OCI-LY7 (cell line): ENCODE results near the gene AGBL4. TPM values are rescaled to one million over a fixed set of nuclear protein-coding genes. Genes with fewer than 3 reads are reported as not detected.

Source experiments
- BruUV-seq: library from RNA; stranded (reverse); fragments of 400-500 nt; replicated peaks from 2 replicates; lab custom pipeline; 2021; lab: Mats Ljungman, UMichigan
- CTCF ChIA-PET: fragments of 300-600 bp; sonication (Branson Sonifier 250); formaldehyde crosslinking; loops from one replicate; lab custom pipeline; 2022; ENCODE audit warnings: antibody characterized with exemption; ENCODE audit not compliant: unreplicated experiment; lab: Charles Lee
- POLR2A ChIA-PET: fragments of 300-600 bp; sonication (Branson Sonifier 250); formaldehyde crosslinking; loops from one replicate; lab custom pipeline; 2022; ENCODE audit warnings: antibody characterized with exemption; lab: Charles Lee
- DNase-seq: peaks from one replicate; pipeline ENCODE4 v3.0.0-alpha.2; 2015; ENCODE audit warnings: low spot score
- H2AFZ ChIP-seq: fragments of 200-600 bp; sonication (generic), shearing (Covaris generic); 2 replicates; pipeline ENCODE4 v1.6.1; 2014; ENCODE audit warnings: mild to moderate bottlenecking, antibody characterized with exemption, low read length, moderate library complexity
- H3K27ac ChIP-seq: fragments of 200-600 bp; sonication (generic); 2 replicates; pipeline ENCODE4 v1.5.1; 2014; ENCODE audit warnings: mixed run types, low read depth, mild to moderate bottlenecking, moderate library complexity, low read length, inconsistent platforms; ENCODE audit not compliant: poor library complexity, severe bottlenecking
- H3K36me3 ChIP-seq: fragments of 200-600 bp; sonication (generic); 2 replicates; pipeline ENCODE4 v1.6.1; 2014; ENCODE audit warnings: mild to moderate bottlenecking, antibody characterized with exemption, low read length, moderate library complexity, mixed read lengths; ENCODE audit not compliant: insufficient read depth
- H3K4me1 ChIP-seq: fragments of 200-600 bp; sonication (generic); 2 replicates; pipeline ENCODE4 v1.5.1; 2014; ENCODE audit warnings: mild to moderate bottlenecking, low read length; ENCODE audit not compliant: insufficient read depth, poor library complexity, severe bottlenecking
- H3K4me2 ChIP-seq: fragments of 200-600 bp; sonication (generic); 2 replicates; pipeline ENCODE4 v1.6.1; 2014; ENCODE audit warnings: mild to moderate bottlenecking, low read length
- H3K4me3 ChIP-seq: fragments of 200-600 bp; sonication (generic); 2 replicates; pipeline ENCODE4 v1.5.1; 2014; ENCODE audit warnings: mild to moderate bottlenecking, low read depth, low read length; ENCODE audit not compliant: poor library complexity, severe bottlenecking
- H3K79me2 ChIP-seq: fragments of 200-600 bp; sonication (generic); 2 replicates; pipeline ENCODE4 v1.6.1; 2016; ENCODE audit warnings: low read depth, mild to moderate bottlenecking, low read length, moderate library complexity, mixed read lengths; ENCODE audit not compliant: insufficient read depth
- H3K9me2 ChIP-seq: fragments of 200-600 bp; sonication (generic); 2 replicates; pipeline ENCODE4 v1.6.1; 2016; ENCODE audit warnings: mild to moderate bottlenecking, low read length, mixed read lengths; ENCODE audit not compliant: insufficient read depth
- H3K9me3 ChIP-seq: fragments of 200-600 bp; sonication (generic); 2 replicates; pipeline ENCODE4 v1.6.1; 2014; ENCODE audit warnings: mild to moderate bottlenecking, mixed run types, low read length, mixed read lengths
- H4K20me1 ChIP-seq: fragments of 200-600 bp; sonication (generic); 2 replicates; pipeline ENCODE4 v1.6.1; 2014; ENCODE audit warnings: mild to moderate bottlenecking, antibody characterized with exemption, low read length, moderate library complexity, mixed read lengths; ENCODE audit not compliant: insufficient read depth
- EZH2phosphoT487 ChIP-seq: fragments of 200-600 bp; sonication (generic); IDR thresholded peaks from 2 replicates; pipeline ENCODE4 v1.6.1; 2018; ENCODE audit warnings: low read depth, borderline replicate concordance, mild to moderate bottlenecking, mixed run types, antibody characterized with exemption, low read length, moderate library complexity, mixed read lengths
- intact Hi-C: fragments of 100-400 bp; cut with micrococcal nuclease; formaldehyde crosslinking; loops from one replicate; pipeline ENCODE4 v1.10.0; 2022; ENCODE audit not compliant: unreplicated experiment
- total RNA-seq, 2 experiments: library from RNA; depleted of rRNA in 1 of 2; stranded (reverse); fragments of >200 nt in 1 of 2; shearing (Covaris generic) in 1 of 2; gene quantifications; 2 replicates each; pipeline ENCODE4 v1.2.3, GENCODE V29; 2014 to 2022
- TF ChIP-seq, protein P1 (sequence below): fragments of 200-600 bp; sonication (generic); conservative IDR thresholded peaks from 2 replicates; pipeline ENCODE4 v1.5.1; 2014; ENCODE audit warnings: mild to moderate bottlenecking, antibody characterized with exemption, low read length, moderate library complexity, mixed read lengths

Gene AGBL4
- total RNA-seq, 2 experiments from 2014 or later: not detected

DNA sequence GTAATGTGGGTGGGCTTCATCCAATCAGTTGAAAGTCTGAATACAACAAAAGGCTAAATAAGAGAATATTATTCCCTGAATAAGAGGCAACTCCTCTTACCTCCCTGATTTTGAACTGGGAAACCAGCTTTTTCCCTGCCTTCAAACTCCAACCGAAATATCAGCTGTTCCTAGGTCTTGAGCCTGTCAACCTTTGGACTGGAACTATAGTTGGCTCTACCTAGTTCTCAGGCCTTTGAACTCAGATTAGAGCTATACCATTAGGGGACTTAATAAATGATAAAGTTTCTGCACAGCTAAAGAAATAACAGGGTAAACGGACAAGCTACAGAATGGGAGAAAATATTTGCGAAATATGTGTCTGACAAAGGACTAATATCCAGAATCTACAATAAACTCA, 1203.3 kb downstream of the AGBL4 start:
- Histone ChIP-seq H3K79me2 (no peaks in the 10 kb centered on the region), H3K4me3 (no peak overlapping the region), H3K4me1 (no peaks in the 10 kb centered on the region), H3K4me2 (no peak overlapping the region), H3K9me3 (no peaks in the 10 kb centered on the region), H3K27ac (no peak overlapping the region), H3K9me2 (no peaks in the 10 kb centered on the region), H3K36me3 (no peaks in the 10 kb centered on the region), H2AFZ (no peak overlapping the region), H4K20me1 (no peaks in the 10 kb centered on the region)
- BruUV-seq: no TSS peak
- DNase-seq: no peak
- CTCF ChIA-PET: no interaction called here
- intact Hi-C loops: no loop called here
- no peak for TF ChIP-seq EZH2phosphoT487
- TF ChIP-seq, protein P1, sequence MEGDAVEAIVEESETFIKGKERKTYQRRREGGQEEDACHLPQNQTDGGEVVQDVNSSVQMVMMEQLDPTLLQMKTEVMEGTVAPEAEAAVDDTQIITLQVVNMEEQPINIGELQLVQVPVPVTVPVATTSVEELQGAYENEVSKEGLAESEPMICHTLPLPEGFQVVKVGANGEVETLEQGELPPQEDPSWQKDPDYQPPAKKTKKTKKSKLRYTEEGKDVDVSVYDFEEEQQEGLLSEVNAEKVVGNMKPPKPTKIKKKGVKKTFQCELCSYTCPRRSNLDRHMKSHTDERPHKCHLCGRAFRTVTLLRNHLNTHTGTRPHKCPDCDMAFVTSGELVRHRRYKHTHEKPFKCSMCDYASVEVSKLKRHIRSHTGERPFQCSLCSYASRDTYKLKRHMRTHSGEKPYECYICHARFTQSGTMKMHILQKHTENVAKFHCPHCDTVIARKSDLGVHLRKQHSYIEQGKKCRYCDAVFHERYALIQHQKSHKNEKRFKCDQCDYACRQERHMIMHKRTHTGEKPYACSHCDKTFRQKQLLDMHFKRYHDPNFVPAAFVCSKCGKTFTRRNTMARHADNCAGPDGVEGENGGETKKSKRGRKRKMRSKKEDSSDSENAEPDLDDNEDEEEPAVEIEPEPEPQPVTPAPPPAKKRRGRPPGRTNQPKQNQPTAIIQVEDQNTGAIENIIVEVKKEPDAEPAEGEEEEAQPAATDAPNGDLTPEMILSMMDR: no peak
- POLR2A ChIA-PET: no interaction called here

DNA sequence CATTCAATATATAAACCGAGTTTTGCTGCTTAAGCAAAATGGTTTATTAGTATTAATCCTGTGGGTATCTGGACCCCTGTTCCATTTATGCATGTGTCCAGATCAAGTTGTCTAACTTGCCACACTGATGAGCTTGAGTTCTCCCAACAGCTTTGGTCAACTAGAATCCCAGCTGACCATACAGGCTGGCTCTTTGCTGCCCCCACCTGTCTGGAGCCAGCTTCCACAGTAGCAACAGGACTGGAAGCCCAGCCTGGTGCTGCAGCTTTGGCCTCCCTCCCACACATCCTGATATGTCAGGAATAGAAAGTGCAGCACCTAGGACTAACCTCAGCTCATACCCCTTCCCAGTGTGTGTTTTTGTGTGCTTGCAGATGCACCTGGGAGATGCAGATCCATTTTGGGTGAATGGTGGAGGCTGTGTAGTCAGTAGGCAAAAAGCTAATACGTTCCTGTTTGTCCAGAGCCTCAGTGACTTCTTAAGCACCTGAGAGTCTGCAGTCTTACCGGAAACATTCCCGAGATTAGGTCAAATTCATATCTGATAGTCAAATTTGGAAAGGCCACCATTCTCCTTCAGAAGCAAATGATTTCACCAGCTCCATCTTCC, 1206.1 kb downstream of the AGBL4 start:
- no peak overlapping the region for H3K27ac ChIP-seq
- intact Hi-C loops: loop anchor here (2.0 kb wide), 1 partner anchor 141 kb away; no protein-coding TSS in a partner anchor
- no peaks in the 10 kb centered on the region for H3K9me2 ChIP-seq
- no peaks in the 10 kb centered on the region for H3K79me2 ChIP-seq
- peak; percentile 60 for DNase-seq
- no TSS peak for BruUV-seq
- POLR2A ChIA-PET: interaction anchor here (0.6 kb wide), 1 partner anchor 243 kb away, joined by 3 read pairs; no protein-coding TSS in a partner anchor
- CTCF ChIA-PET: interaction anchor here (1.0 to 1.6 kb wide), 3 partner anchors 9 to 142 kb away, joined by 3 to 9 read pairs (median 6); no protein-coding TSS in a partner anchor
- no peaks in the 10 kb centered on the region for H4K20me1 ChIP-seq
- no peak overlapping the region for H3K4me3 ChIP-seq
- no peak for TF ChIP-seq EZH2phosphoT487
- TF ChIP-seq, protein P1: peak; percentile 87
- no peaks in the 10 kb centered on the region for H3K36me3 ChIP-seq
- H2AFZ ChIP-seq: no peak overlapping the region
- no peaks in the 10 kb centered on the region for H3K9me3 ChIP-seq
- H3K4me1 ChIP-seq: no peaks in the 10 kb centered on the region
- H3K4me2 ChIP-seq: no peak overlapping the region

DNA sequence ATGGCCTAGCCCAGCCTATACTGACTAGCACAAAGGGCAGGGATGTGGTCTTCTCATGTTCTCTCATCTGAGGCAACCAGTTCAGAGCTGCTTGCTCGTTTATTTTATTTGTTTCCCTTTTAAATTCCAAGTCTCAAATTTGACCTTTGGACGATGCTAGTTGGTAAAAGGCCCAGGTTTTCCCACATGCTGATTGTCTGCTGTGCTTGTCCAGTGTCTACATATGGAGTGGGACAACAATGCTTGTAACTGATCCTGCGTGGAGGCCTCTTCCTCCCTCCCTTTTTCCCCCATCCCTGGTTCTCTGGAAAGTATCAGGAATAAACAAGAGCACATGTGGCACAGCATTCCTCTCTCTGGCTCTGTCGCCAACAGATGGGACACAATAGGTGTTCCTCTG, 1213.0 kb downstream of the AGBL4 start:
- POLR2A ChIA-PET: no interaction called here
- Histone ChIP-seq H3K9me3 (no peaks in the 10 kb centered on the region), H3K4me2 (no peak overlapping the region), H3K4me3 (no peak overlapping the region), H3K36me3 (no peaks in the 10 kb centered on the region), H3K27ac (no peak overlapping the region), H3K9me2 (no peaks in the 10 kb centered on the region), H4K20me1 (no peaks in the 10 kb centered on the region), H2AFZ (no peak overlapping the region), H3K79me2 (no peaks in the 10 kb centered on the region), H3K4me1 (no peaks in the 10 kb centered on the region)
- intact Hi-C loops: no loop called here
- no TSS peak for BruUV-seq
- TF ChIP-seq EZH2phosphoT487: no peak
- TF ChIP-seq, protein P1: no peak
- CTCF ChIA-PET: no interaction called here
- DNase-seq: no peak
